HCEC 1CT (cell line): ENCODE measurements around the gene SPON2.
"Not testable (repeated sequence)": the region's sequence is repeated elsewhere in the genome, so short reads cannot be mapped to it uniquely, and the experiment has no call there.

Experiments
- DNase-seq: peaks from one replicate; pipeline ENCODE4 v3.0.0-alpha.2; 2017

SPON2 gene

GRCh38 chr4:1136048-1136447, 36.3 kb downstream of the SPON2 start:
- DNase-seq = no peak

DNA sequence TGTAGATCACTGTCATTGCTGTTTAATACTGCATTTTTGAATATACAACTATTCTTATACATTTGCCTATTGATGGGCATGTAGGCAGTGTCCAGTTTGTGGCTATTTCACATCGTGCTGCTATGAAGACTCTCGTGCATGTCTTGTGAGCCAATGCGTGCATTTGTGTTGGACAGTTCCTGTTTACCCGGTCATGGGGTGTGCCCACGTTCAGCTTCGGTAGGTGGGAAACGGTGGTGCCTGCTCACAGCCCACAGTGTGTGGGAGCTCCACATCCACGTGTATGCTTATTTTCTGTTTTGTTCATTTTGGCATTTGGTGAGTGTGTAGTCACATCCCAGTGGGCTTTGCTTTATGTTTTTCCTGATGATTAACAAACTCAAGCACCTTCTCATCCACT, 39.4 kb downstream of the SPON2 start:
- no peak for DNase-seq

DNA sequence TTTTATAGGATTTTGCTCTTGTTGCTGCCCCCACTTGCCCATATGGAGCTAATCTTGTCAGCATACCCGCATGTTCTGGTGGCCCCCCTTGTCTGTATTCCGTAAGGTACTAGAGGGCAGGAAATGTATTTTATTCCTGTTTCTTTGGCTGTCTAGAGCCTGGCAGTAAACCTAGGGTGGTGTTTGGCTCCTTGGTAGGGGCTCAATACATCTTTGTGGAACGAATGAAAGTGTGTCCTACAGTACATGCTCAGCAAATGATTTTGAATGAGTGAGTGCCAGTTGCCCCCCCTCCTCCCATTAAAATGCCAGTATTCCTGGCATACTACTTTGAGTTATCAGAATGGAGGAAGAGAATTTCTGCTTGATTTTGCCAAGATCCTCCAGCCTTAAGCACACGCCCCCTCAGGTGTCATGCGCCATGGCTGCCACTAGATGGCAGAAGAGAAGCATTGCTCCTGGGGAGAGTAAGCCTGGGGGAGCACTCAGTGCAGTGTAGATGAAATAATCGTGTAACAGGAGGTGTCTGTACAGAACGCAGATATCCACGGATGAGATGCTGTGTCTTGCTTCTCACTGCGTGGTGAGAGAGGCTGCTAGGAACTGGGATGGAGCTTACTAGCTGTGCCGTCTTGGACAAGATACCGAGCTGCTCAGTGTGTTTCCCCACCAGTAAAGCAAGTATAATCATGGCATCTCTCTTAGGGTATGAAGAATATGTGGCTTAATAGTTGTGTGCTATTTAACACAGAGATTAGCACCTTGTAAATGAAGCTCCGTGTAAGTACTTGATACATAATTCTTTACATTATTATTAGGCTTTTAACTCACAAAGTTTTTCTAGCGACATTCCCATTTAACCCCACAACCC, 41.8 kb downstream of the SPON2 start:
- DNase-seq = peak; percentile 16

DNA sequence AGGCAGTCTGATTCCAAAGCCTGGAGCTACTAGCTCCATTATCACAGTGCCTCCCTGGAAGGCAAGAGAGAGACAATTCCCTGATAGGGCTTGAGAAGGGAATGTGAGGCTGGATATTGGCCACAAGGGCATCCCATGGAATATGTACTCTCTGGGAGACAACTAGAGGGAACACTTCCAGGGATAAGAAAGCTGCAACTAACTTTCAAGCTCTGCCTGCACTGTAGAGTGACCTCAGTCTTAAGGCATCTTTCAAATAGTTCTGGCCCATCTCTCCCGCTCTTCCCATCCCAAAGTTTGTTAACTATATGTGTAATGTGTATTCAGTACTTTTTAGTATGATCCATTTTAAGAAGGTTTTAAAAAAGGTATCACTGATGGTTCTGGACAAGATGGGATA, 45.9 kb downstream of the SPON2 start:
- DNase-seq = no peak

- DNase-seq = not testable (repeated sequence)
Measured at GRCh38 chr4:1125466-1125865, 46.9 kb downstream of the SPON2 start.

DNA sequence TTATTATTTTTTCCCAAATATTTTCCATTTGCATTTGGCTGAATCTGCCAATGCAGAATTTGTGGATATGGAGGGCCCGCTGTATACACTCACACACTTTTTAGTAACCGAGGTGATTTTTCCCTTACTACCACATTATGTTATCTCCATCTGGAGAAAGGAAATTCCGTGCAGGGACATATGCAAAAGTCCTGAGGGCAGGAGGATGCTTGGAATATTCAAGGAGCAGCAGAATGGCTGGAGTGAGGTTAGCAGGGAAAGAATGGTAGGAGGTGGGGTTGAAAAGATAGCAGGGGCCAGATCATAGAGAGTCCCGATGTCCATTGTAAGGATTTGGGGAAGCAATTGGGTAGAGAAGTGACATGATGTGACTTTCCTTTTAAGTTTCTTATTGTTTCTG, 47.6 kb downstream of the SPON2 start:
- no peak for DNase-seq

DNA sequence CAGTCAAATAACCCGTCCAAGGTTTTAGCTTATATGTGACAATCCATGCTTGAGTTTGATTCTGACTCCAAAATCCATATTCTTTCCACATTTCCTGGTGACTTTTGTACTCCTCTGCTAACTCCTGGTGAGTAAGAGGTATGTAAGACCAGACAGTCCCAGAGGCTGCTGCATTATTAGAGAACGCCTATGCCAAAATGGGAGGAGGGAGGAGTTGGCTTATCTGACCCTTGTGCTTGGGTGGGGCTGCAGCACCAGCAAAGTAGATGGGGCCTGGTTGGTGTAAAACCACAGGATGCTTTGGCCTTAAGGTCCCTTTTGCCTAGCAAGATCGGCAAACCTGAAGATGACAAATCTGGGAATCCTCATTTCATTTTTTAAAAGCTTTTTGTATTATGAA, 49.9 kb downstream of the SPON2 start:
- no peak for DNase-seq
